ENCODE results near the gene DDO.

The DDO gene

DNA sequence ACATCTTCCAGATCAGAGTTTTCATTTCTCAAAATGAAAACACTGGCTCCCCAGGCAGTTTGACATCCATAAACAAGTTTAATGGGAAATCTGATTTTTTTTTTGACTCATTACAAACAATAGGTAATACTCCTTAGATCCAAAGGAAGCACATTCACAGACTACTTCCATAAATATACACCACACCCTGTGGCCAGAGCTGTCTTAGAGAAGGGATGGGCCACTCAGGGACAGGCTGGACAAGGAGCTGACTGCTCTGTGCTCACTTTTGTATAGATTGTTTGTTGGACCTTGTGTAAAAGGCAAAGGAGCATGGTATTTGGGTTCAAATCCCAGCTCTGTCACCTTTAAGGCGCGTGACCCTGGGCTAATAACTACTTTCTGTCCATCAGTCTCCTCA is 12.8 kb upstream of the DDO start:
- DNase-seq, result no peak
- Histone ChIP-seq H3K4me3 (ENCODE audit: low read depth, low read length) (no peak overlapping the region), H3K27me3 (peaks cover 31% of the 10 kb centered on the region), H3K9me3 (no peaks in the 10 kb centered on the region), H3K36me3 (no peaks in the 10 kb centered on the region), H3K4me1 (no peaks in the 10 kb centered on the region)
- TF ChIP-seq CTCF (IDR thresholded peaks at IDR 0.05; ENCODE audit: low read depth, low read length), result no peak

- DNase-seq, result no peak
- H3K36me3 ChIP-seq, result no peaks in the 10 kb centered on the region
- no peak for TF ChIP-seq CTCF (IDR thresholded peaks at IDR 0.05; ENCODE audit: low read depth, low read length)
- H3K4me3 ChIP-seq (ENCODE audit: low read depth, low read length), result no peak overlapping the region
- peaks cover 35% of the 10 kb centered on the region for H3K27me3 ChIP-seq
- H3K4me1 ChIP-seq, result no peaks in the 10 kb centered on the region
- H3K9me3 ChIP-seq, result no peaks in the 10 kb centered on the region
These were observed 10.4 kb upstream of the DDO start for GRCh38 chr6:110425816-110426215.

DNA sequence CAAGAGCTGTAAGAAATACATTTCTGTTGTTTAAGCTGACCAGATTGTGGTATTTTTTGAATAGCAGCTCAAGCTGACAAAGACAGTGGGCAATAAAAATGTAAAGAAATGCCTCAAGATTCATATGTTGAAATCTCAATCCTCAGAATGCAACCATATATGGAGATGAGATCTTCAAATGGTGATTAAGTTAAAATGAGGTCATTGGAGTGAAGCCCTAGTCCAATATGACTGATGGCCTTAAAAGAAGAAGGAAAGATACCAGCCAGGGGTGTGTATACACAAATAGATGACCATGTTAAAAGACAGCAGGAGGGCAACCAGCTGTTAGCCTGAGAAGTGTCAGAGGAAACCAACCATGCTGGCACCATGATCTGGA is 7.1 kb upstream of the DDO start:
- peaks cover 32% of the 10 kb centered on the region for H3K27me3 ChIP-seq
- H3K9me3 ChIP-seq, result no peaks in the 10 kb centered on the region
- no peak for DNase-seq
- H3K4me1 ChIP-seq, result no peaks in the 10 kb centered on the region
- H3K36me3 ChIP-seq, result no peaks in the 10 kb centered on the region
- no peak for TF ChIP-seq CTCF (IDR thresholded peaks at IDR 0.05; ENCODE audit: low read depth, low read length)
- no peak overlapping the region for H3K4me3 ChIP-seq (ENCODE audit: low read depth, low read length)

DNA sequence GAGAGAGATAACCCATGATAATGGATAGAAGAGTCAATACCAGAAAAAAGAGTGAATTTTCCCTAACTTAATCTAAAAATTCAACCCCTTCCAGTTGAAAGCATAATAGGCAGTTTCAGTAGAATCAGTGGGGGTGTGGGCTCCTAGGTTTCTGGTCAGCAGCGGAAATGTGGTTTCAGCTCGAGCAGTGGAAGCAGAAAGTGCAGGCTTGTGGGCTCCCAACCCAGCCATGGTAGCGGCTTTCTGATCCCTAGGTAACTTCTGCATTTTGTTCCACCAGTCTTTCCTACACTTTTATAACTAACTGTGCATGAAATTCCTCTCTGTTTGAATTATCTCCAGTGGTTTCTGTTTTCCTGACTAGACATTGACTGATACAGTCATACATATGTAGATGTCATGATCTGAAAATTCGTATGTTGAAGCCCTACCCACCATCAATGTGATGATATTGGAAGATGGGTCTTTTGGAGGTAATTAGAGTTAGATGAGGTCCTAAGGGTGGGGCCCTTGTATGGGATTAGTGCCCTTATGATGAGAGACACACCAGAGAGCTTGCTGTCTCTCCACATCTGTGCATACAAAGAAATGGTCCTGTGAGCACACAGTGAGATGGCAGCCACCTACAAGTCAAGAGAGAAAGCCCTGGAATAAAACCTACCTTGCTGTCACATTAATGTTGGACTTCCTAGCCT is 6.5 kb upstream of the DDO start:
- H3K36me3 ChIP-seq, result no peaks in the 10 kb centered on the region
- H3K27me3 ChIP-seq, result peaks cover 32% of the 10 kb centered on the region
- no peak overlapping the region for H3K4me3 ChIP-seq (ENCODE audit: low read depth, low read length)
- H3K4me1 ChIP-seq, result no peaks in the 10 kb centered on the region
- TF ChIP-seq CTCF (IDR thresholded peaks at IDR 0.05; ENCODE audit: low read depth, low read length), result no peak
- H3K9me3 ChIP-seq, result no peaks in the 10 kb centered on the region
- no peak for DNase-seq

DNA sequence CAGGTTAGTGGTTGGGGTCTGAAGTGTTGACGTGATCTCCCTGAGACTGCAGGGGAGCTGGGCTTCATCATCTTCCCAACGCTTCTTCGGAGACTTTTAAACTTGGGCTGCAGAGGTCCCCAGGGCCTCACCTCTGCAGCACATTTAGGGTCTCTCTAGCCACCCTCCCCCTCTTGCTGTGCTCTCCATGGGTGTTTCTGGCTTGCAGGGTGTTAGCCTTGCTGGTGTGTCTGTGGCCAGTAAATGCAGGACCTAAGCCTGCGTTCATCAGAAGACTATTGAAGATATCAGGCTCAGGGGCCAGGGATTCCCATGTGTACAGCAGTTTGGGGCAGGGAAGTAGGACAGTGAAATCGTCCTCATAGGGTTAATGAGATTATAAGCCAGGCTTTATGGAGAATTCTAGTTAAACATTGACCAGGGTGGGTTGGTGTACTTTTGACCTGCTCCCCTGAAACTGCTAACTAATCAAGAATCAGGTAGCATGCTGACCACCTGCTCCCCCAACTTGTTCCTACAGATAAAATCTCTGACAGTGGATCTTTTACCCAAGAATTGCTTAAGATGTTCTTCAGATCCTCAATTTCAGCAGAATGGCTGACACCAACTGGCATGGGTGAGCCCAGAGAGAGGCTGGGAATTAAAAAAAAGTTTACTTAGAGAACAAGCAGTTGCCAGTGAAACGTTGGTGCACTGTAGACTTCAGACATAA is 3.8 kb upstream of the DDO start:
- no peak for TF ChIP-seq CTCF (IDR thresholded peaks at IDR 0.05; ENCODE audit: low read depth, low read length)
- Histone ChIP-seq H3K27me3 (peaks cover 14% of the 10 kb centered on the region), H3K9me3 (no peaks in the 10 kb centered on the region), H3K4me1 (peaks cover 3% of the 10 kb centered on the region; the same call in 1 of the 2 replicates), H3K4me3 (ENCODE audit: low read depth, low read length) (no peak overlapping the region), H3K36me3 (no peaks in the 10 kb centered on the region)
- DNase-seq, result no peak

DNA sequence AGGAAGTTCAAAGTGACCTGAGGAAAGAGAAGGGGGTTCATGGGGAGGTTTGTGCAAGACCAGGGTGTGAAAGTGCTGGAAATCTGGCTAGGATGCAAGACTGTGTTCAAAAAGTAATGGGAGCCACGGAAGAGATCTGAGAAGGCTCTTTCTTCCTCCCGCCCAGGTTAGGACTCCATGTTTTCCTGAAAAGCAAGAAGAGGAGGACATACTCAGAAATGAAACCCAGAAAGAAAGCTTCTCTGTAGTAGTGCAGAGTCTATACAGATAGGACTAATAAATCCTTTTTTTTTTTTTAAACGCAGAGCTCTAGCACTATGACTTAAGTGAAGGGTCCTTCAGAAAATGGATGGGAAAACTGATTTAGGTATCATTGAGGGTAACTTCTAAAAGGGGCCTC is 3.2 kb upstream of the DDO start:
- H3K36me3 ChIP-seq, result no peaks in the 10 kb centered on the region
- no peak overlapping the region for H3K4me3 ChIP-seq (ENCODE audit: low read depth, low read length)
- TF ChIP-seq CTCF (IDR thresholded peaks at IDR 0.05; ENCODE audit: low read depth, low read length), result no peak
- H3K27me3 ChIP-seq, result peaks cover 8% of the 10 kb centered on the region; the same call in 1 of the 2 replicates
- no peak for DNase-seq
- H3K4me1 ChIP-seq, result peaks cover 3% of the 10 kb centered on the region; the same call in 1 of the 2 replicates
- no peaks in the 10 kb centered on the region for H3K9me3 ChIP-seq
